ENCODE measurements around the gene KLF4.

DNA sequence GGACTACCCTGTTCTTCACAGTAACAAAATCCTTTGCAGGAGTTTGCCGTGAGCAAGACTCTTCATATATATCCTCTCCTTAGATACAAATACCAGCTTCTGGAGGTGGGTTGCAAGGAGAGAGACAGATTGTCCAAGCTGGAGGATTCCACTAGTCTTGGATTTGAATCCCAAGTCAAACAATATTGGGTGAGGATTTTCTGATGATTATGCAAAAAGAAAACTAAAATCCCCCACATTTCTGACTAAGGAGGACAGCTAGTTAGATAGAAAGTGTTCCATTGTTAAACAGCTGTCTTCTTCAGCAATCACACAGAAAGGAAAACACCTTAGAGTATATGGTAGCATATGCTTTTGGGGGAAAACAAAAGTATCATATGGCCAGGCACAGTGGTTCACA lies 54.2 kb downstream of the KLF4 start:
- TF ChIP-seq, protein P1, sequence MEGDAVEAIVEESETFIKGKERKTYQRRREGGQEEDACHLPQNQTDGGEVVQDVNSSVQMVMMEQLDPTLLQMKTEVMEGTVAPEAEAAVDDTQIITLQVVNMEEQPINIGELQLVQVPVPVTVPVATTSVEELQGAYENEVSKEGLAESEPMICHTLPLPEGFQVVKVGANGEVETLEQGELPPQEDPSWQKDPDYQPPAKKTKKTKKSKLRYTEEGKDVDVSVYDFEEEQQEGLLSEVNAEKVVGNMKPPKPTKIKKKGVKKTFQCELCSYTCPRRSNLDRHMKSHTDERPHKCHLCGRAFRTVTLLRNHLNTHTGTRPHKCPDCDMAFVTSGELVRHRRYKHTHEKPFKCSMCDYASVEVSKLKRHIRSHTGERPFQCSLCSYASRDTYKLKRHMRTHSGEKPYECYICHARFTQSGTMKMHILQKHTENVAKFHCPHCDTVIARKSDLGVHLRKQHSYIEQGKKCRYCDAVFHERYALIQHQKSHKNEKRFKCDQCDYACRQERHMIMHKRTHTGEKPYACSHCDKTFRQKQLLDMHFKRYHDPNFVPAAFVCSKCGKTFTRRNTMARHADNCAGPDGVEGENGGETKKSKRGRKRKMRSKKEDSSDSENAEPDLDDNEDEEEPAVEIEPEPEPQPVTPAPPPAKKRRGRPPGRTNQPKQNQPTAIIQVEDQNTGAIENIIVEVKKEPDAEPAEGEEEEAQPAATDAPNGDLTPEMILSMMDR (IDR thresholded peaks at IDR 0.05; ENCODE audit: poor library complexity): no peak
- TF ChIP-seq EZH2phosphoT487 (IDR thresholded peaks at IDR 0.05; ENCODE audit: low read depth, severe bottlenecking, unreplicated experiment): no peak

Measured in hepatocyte (in vitro differentiated cells).